D721Med (cell line): ENCODE measurements around the gene MEF2A.

Experiments
- DNase-seq: peaks from one replicate; pipeline ENCODE4 v3.0.0; 2011; ENCODE audit warnings: low spot score; ENCODE audit not compliant: insufficient read length
- FAIRE-seq: peaks from 2 replicates; lab custom pipeline; 2011; peaks lifted over from hg19 to GRCh38; lab: Jason Lieb, UNC
- CTCF ChIP-seq: IDR thresholded peaks from 2 replicates; pipeline ENCODE4 v1.5.1; 2012; ENCODE audit warnings: mild to moderate bottlenecking, control low read depth; ENCODE audit not compliant: insufficient read depth; ENCODE audit errors: missing control alignments

The MEF2A gene

DNA sequence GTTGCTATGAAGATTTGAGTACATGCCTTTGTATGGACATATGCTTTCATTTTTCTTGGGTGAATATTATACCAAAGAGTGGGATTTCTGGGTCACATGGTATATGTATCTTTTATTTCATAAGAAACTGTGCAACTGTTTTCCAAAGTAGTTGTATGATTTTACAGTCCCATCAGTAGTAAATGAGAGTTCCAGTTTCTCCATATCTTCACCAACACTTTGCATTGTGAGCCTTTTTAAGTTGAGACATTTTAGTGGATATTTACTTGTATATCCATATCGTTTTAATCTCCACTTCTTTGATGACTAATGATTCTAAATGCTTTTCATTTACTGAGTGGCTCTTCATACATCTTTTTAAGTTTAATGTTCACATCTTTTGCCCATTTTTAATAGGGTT lies 20.3 kb downstream of the MEF2A start:
- no peak for DNase-seq
- FAIRE-seq: no peak
- no peak for TF ChIP-seq CTCF

- no peak for FAIRE-seq
- DNase-seq: no peak
- no peak for TF ChIP-seq CTCF
Measured at GRCh38 chr15:99589801-99590200, 24.0 kb downstream of the MEF2A start.

DNA sequence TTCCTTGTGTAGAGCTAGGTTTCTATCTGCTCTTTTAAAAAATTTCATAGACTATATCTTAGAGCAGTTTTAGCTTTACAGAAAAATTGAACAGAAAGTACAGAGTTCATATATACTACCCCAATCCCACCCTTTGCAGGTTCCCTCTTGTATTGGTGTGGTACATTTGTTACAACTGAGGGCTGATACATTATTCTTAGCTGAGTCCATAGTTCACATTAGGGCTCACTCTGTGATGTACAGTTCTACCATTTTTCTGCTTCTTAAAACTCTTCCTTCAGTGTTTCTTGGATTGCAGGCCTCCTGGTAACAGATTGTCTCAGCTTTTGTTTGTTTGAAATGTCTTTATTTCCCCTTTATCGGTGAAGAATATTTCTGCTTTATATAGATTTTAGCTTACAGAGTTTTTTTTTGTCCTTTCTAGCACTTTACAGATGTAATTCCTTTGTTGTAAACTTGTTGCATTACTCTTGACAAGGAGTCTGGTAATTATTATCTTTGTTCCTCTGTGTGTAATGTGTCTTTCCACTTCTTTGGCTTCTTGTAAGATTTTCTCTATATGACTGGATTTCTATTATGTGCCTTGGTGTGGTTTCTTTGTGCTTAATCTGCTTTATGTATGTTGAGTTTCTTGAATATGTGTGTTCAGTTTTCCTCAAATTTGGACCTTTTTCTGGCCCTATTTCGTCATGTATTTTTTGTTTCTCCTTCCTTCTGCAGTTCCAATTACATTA lies 25.3 kb downstream of the MEF2A start:
- no peak for TF ChIP-seq CTCF
- no peak for FAIRE-seq
- DNase-seq: no peak

- no peak for FAIRE-seq
- TF ChIP-seq CTCF: no peak
- DNase-seq: no peak
Measured at GRCh38 chr15:99592145-99592791, 26.5 kb downstream of the MEF2A start.

DNA sequence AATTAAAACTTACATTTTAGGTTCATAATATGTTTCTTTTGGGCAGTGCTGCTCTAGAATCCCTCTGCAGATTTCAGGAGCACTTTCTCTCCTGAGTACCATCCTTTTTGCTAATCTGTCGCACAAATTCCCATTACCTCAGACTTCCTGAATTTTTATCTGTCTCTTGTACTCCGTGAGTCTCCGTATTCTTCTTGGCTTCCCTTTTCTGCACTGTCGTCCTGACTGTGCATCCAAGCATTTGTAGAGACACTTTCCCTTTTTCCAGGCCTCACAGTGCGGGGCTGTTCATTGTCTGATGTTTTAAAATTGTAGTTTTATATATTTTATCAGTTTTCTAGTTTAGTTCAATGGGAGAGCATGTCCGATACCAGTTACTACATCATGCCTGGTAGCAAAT lies 27.3 kb downstream of the MEF2A start:
- no peak for DNase-seq
- no peak for TF ChIP-seq CTCF
- no peak for FAIRE-seq

DNA sequence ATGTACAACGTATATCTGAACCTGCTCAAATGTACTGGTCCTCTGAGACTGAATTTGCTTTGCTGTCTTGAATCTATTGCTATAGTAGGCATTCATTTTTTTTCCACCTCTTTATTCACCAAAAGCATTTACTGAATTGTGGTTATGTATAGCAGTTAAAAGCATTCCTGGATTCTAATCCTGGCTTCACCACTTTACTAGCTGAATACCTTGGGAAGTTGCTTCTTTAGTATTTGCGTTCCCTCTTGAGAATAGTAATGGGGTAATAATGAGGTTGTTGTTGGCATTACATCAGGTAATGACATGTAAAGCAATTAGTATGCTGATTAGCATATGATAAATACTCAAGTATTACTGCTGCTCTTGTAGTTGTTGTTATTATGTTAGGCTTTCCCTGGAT lies 29.1 kb downstream of the MEF2A start:
- no peak for TF ChIP-seq CTCF
- FAIRE-seq (no peak), DNase-seq (no peak)

GRCh38 chr15:99598296-99598695 lies 32.5 kb downstream of the MEF2A start:
- FAIRE-seq (no peak), DNase-seq (no peak)
- no peak for TF ChIP-seq CTCF
